B cell (primary cell): Measurements from ENCODE around the gene PRKCQ. TPM values are rescaled to one million over a fixed set of nuclear protein-coding genes. Genes with fewer than 3 reads are reported as not detected.

Source experiments
- ATAC-seq: fragments of 200-7000 bp; cut with Tn5 transposase; one replicate; pipeline ENCODE4 v1.10.0; 2021; ENCODE audit warnings: low read depth, mild to moderate bottlenecking, moderate number of reproducible peaks, moderate library complexity
- CTCF ChIA-PET: fragments of 350-600 bp; sonication (Branson Sonifier 250); formaldehyde crosslinking; loops from one replicate; lab custom pipeline; 2021; ENCODE audit warnings: antibody characterized with exemption, inconsistent platforms; lab: Charles Lee
- POLR2A ChIA-PET: fragments of 350-600 bp; sonication (Branson Sonifier 250); formaldehyde crosslinking; loops from one replicate; lab custom pipeline; 2021; ENCODE audit warnings: antibody characterized with exemption; lab: Charles Lee
- DNase-seq: peaks from one replicate; pipeline ENCODE4 v3.0.0; 2013
- H2AFZ ChIP-seq: 2 replicates; pipeline ENCODE4 v1.6.1; 2012; ENCODE audit warnings: mild to moderate bottlenecking, low read depth, low read length; ENCODE audit not compliant: insufficient read depth, poor library complexity, severe bottlenecking
- H3K27ac ChIP-seq, 2 donors: 1 replicate in 1 of 2; 2 replicates in 1 of 2; pipeline ENCODE4 v1.5.1; 2012 to 2013; ENCODE audit warnings: low read length in 2 of 2, mild to moderate bottlenecking in 2 of 2, moderate library complexity in 1 of 2
- H3K27me3 ChIP-seq, 4 experiments: fragments of 200-600 bp in 1 of 4; sonication (generic) in 1 of 4; replicated peaks in 1 of 4; 1 replicate in 2 of 4; 2 replicates in 2 of 4; pipeline versions ENCODE4 v1.6.1 to v1.7.0; 2013 to 2016; ENCODE audit warnings: low read length in 3 of 4, mild to moderate bottlenecking in 2 of 4, mixed read lengths in 1 of 4, moderate library complexity in 1 of 4; ENCODE audit not compliant: insufficient read depth in 4 of 4, control insufficient read depth in 3 of 4; ENCODE audit errors: control extremely low read depth in 1 of 4
- H3K36me3 ChIP-seq, 2 experiments: replicated peaks in 1 of 2; 1 replicate in 1 of 2; 2 replicates in 1 of 2; pipeline versions ENCODE4 v1.6.1 to v1.7.1; 2013; ENCODE audit warnings: low read length in 1 of 2; ENCODE audit not compliant: insufficient read depth in 2 of 2, control insufficient read depth in 1 of 2; ENCODE audit errors: control extremely low read depth in 1 of 2, extremely low read depth in 1 of 2
- H3K4me1 ChIP-seq, 2 donors: fragments of 200-600 bp in 1 of 2; sonication (generic) in 1 of 2; 1 replicate in 1 of 2; 2 replicates in 1 of 2; pipeline versions ENCODE4 v1.5.1 to v1.6.1; 2013 to 2017; ENCODE audit warnings: low read length in 2 of 2; ENCODE audit not compliant: control insufficient read depth in 2 of 2, insufficient read depth in 2 of 2
- H3K4me2 ChIP-seq: replicated peaks from 2 replicates; pipeline ENCODE3; 2012; ENCODE audit warnings: mild to moderate bottlenecking, low read depth, low read length; ENCODE audit not compliant: poor library complexity, severe bottlenecking
- H3K4me3 ChIP-seq, 5 experiments: fragments of 200-600 bp in 1 of 5; sonication (generic) in 1 of 5; 1 replicate in 3 of 5; 2 replicates in 2 of 5; pipeline versions ENCODE4 v1.5.1 to v1.7.0; 2011 to 2016; ENCODE audit warnings: low read length in 4 of 5, mild to moderate bottlenecking in 4 of 5, low read depth in 2 of 5, control low read depth in 1 of 5, moderate library complexity in 1 of 5; ENCODE audit not compliant: insufficient read depth in 1 of 5; ENCODE audit errors: control extremely low read depth in 1 of 5, extremely low read depth in 1 of 5
- H3K79me2 ChIP-seq: fragments of 200-600 bp; sonication (generic); one replicate; pipeline ENCODE4 v1.6.0; 2016; ENCODE audit warnings: low read length; ENCODE audit not compliant: control insufficient read depth, insufficient read depth
- H3K9ac ChIP-seq: fragments of 200-600 bp; sonication (generic); 2 replicates; pipeline ENCODE4 v1.6.1; 2017; ENCODE audit warnings: mild to moderate bottlenecking, low read length, moderate library complexity
- H3K9me3 ChIP-seq, 3 donors: one replicate each; pipeline versions ENCODE4 v1.6.1 to v1.7.1; 2013; ENCODE audit warnings: low read length in 2 of 3; ENCODE audit not compliant: control insufficient read depth in 2 of 3, insufficient read depth in 1 of 3; ENCODE audit errors: control extremely low read depth in 1 of 3
- H4K20me1 ChIP-seq: 2 replicates; pipeline ENCODE4 v1.6.0; 2012; ENCODE audit warnings: mild to moderate bottlenecking, low read length; ENCODE audit not compliant: insufficient read depth, control insufficient read depth, poor library complexity, severe bottlenecking
- H3K27ac Mint-ChIP-seq: one replicate; pipeline ENCODE4 v1.8.0; 2021; ENCODE audit warnings: mixed read lengths
- H3K27me3 Mint-ChIP-seq: one replicate; pipeline ENCODE4 v1.8.0; 2021; ENCODE audit warnings: mixed read lengths
- H3K4me1 Mint-ChIP-seq: one replicate; pipeline ENCODE4 v1.8.0; 2021; ENCODE audit warnings: mixed read lengths
- H3K4me3 Mint-ChIP-seq: one replicate; pipeline ENCODE4 v1.8.0; 2021; ENCODE audit warnings: mixed read lengths
- H3K9me3 Mint-ChIP-seq: one replicate; pipeline ENCODE4 v1.8.0; 2022; ENCODE audit warnings: mixed read lengths; ENCODE audit not compliant: insufficient read depth
- EZH2 ChIP-seq: IDR thresholded peaks from 2 replicates; pipeline ENCODE4 v1.6.1; 2012; ENCODE audit warnings: borderline replicate concordance, low read depth, mild to moderate bottlenecking, moderate library complexity, low read length; ENCODE audit not compliant: insufficient read depth, poor library complexity, severe bottlenecking
- WGBS: methylation state at CpG from one replicate; pipeline ENCODE4 v1.1.5; 2013; ENCODE audit warnings: missing lambda C conversion rate; ENCODE audit not compliant: insufficient coverage; 5-methylcytosine and 5-hydroxymethylcytosine counted together
- intact Hi-C: fragments of 100-400 bp; cut with micrococcal nuclease; formaldehyde crosslinking; loops from one replicate; pipeline ENCODE4 v1.10.0; 2022
- polyA plus RNA-seq: library from polyadenylated mRNA; depleted of rRNA; stranded (reverse); fragments of >200 nt; gene quantifications from 2 replicates; pipeline ENCODE4 v1.2.3, GENCODE V29; 2012
- total RNA-seq, 2 donors: library from RNA; stranded (reverse); fragments of 120-200 nt in 1 of 2; gene quantifications; 1 replicate in 1 of 2; 2 replicates in 1 of 2; pipeline versions ENCODE4 v1.2.3 to v1.2.4, GENCODE V29; 2013 to 2022
- TF ChIP-seq, protein P1 (sequence below): fragments of 200-600 bp; IDR thresholded peaks from one replicate; pipeline ENCODE4 v1.8.0; 2022; ENCODE audit warnings: antibody characterized with exemption, mild to moderate bottlenecking

The PRKCQ gene
- total and polyA plus RNA-seq, 2 donors (not counting 1 experiment from before 2014, with no cell fraction given), result 0.15 to 0.16 TPM

DNA sequence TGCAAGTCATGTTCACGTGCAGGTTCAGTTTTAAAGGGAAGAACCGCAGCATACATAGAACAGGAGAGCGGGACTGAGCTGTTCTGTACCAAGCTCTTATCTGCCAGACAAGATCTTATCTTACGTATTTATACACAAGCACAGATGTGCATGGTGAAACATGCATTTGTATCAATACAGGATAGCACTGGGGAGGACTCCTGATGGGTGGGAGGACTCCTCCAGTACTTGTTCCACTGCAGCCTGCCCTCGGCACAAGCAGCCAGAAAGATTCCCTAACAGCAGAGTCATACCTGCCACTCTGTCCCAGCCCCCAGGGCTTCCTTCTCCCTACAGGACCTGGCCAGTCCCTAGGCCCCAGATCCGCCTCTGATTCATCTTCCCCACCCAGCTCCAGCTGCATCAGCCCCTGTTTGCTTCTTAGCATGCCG, 13.2 kb upstream of the PRKCQ start:
- H3K27me3 ChIP-seq, result no peaks in the 10 kb centered on the region
- H3K9ac ChIP-seq, result no peak overlapping the region
- no peak overlapping the region for H3K4me2 ChIP-seq
- ATAC-seq (no peak), DNase-seq (no peak)
- ChIA-PET CTCF (no interaction called here), POLR2A (no interaction called here)
- no peaks in the 10 kb centered on the region for H4K20me1 ChIP-seq
- no peaks in the 10 kb centered on the region for H3K4me1 ChIP-seq
- no peaks in the 10 kb centered on the region for H3K79me2 ChIP-seq
- WGBS, result 92% methylated on average over 5 of the region's 7 CpGs
- intact Hi-C loops, result no loop called here
- Mint-ChIP-seq H3K4me3 (no peak overlapping the region), H3K9me3 (no peaks in the 10 kb centered on the region), H3K27ac (no peak overlapping the region), H3K27me3 (peaks cover 18% of the 10 kb centered on the region), H3K4me1 (peaks cover 4% of the 10 kb centered on the region)
- H2AFZ ChIP-seq, result no peak overlapping the region
- H3K27ac ChIP-seq, result no peak overlapping the region
- TF ChIP-seq EZH2, result no peak
- TF ChIP-seq, protein P1, sequence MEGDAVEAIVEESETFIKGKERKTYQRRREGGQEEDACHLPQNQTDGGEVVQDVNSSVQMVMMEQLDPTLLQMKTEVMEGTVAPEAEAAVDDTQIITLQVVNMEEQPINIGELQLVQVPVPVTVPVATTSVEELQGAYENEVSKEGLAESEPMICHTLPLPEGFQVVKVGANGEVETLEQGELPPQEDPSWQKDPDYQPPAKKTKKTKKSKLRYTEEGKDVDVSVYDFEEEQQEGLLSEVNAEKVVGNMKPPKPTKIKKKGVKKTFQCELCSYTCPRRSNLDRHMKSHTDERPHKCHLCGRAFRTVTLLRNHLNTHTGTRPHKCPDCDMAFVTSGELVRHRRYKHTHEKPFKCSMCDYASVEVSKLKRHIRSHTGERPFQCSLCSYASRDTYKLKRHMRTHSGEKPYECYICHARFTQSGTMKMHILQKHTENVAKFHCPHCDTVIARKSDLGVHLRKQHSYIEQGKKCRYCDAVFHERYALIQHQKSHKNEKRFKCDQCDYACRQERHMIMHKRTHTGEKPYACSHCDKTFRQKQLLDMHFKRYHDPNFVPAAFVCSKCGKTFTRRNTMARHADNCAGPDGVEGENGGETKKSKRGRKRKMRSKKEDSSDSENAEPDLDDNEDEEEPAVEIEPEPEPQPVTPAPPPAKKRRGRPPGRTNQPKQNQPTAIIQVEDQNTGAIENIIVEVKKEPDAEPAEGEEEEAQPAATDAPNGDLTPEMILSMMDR, result no peak
- no peaks in the 10 kb centered on the region for H3K36me3 ChIP-seq
- no peak overlapping the region for H3K4me3 ChIP-seq
- no peaks in the 10 kb centered on the region for H3K9me3 ChIP-seq

DNA sequence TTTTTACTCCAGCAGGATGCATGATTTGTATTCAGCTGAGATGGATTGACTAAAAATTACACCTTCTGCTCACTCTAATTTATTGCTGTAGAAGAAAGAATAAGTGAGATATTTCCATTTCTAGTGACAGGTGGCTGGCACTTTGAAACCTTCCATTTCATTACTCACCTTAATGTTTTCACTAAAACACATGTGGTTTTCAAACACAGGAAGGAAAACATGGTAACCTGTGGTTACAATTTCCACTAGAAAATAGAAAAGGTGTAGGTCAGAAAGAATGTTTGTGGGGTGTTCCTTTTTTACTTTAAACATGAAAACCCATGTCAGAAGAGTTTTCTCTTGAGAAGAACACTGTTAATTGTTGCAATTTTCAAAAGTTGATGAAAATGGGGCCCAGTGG, 12.0 kb upstream of the PRKCQ start:
- Mint-ChIP-seq H3K4me1 (peaks cover 4% of the 10 kb centered on the region), H3K27ac (no peak overlapping the region), H3K9me3 (no peaks in the 10 kb centered on the region), H3K27me3 (peaks cover 10% of the 10 kb centered on the region), H3K4me3 (no peak overlapping the region)
- Histone ChIP-seq H3K4me1 (no peaks in the 10 kb centered on the region), H3K9ac (no peak overlapping the region), H4K20me1 (no peaks in the 10 kb centered on the region), H3K27me3 (no peaks in the 10 kb centered on the region), H3K9me3 (no peaks in the 10 kb centered on the region), H2AFZ (no peak overlapping the region), H3K4me3 (no peak overlapping the region), H3K79me2 (no peaks in the 10 kb centered on the region), H3K27ac (no peak overlapping the region), H3K4me2 (no peak overlapping the region), H3K36me3 (no peaks in the 10 kb centered on the region)
- DNase-seq (no peak), ATAC-seq (no peak)
- intact Hi-C loops, result no loop called here
- TF ChIP-seq, protein P1, result no peak
- no peak for TF ChIP-seq EZH2
- ChIA-PET POLR2A (no interaction called here), CTCF (no interaction called here)
